Psoas muscle (tissue), 8 donors: ENCODE measurements around the gene MEIOB. TPM values are rescaled to one million over a fixed set of nuclear protein-coding genes. Genes with fewer than 3 reads are reported as not detected.

Source experiments
- ATAC-seq, 4 donors: fragments of 200-7000 bp; cut with Tn5 transposase; one replicate each; pipeline ENCODE4 v1.9.1; 2020; ENCODE audit warnings: moderate library complexity in 3 of 4, mild to moderate bottlenecking in 2 of 4
- DNase-seq, 2 donors: peaks; one replicate each; pipeline ENCODE4 v3.0.0-alpha.2; 2020
- H3K27ac ChIP-seq: fragments of 200-600 bp; one replicate; pipeline ENCODE4 v1.8.0; 2022
- H3K27me3 ChIP-seq, 3 donors: fragments of 200-600 bp in 1 of 3; one replicate each; pipeline versions ENCODE4 v1.6.1 to v1.8.0; 2013 to 2022; ENCODE audit warnings: low read length in 2 of 3, mild to moderate bottlenecking in 2 of 3, moderate library complexity in 1 of 3; ENCODE audit not compliant: insufficient read depth in 3 of 3
- H3K36me3 ChIP-seq, 2 donors: fragments of 200-600 bp in 1 of 2; one replicate each; pipeline versions ENCODE4 v1.6.1 to v1.8.0; 2013 to 2022; ENCODE audit warnings: low read depth in 1 of 2, mild to moderate bottlenecking in 1 of 2, moderate library complexity in 1 of 2; ENCODE audit not compliant: insufficient read depth in 1 of 2
- H3K4me1 ChIP-seq: fragments of 200-600 bp; one replicate; pipeline ENCODE4 v1.8.0; 2022
- H3K4me3 ChIP-seq: fragments of 200-600 bp; one replicate; pipeline ENCODE4 v1.8.0; 2022; ENCODE audit warnings: mild to moderate bottlenecking
- H3K9me3 ChIP-seq: fragments of 200-600 bp; one replicate; pipeline ENCODE4 v1.8.0; 2022
- CTCF ChIP-seq: fragments of 200-600 bp; IDR thresholded peaks from one replicate; pipeline ENCODE4 v1.8.0; 2022; ENCODE audit warnings: antibody characterized with exemption
- WGBS, 3 donors: extraction: QIAGEN DNeasy Blood & Tissue Kit; methylation state at CpG; one replicate each; pipeline versions ENCODE4 v1.1.6 to v1.1.7; 2013; 5-methylcytosine and 5-hydroxymethylcytosine counted together
- intact Hi-C, 2 donors: fragments of 100-400 bp; cut with DNase I; formaldehyde crosslinking; loops; one replicate each; pipeline versions ENCODE4 v1.11.0 to v1.14.2; 2022
- polyA plus RNA-seq, 3 donors: library from polyadenylated mRNA; stranded (reverse); fragments of 200-250 nt; gene quantifications; one replicate each; pipeline ENCODE4 v1.2.3, GENCODE V29; 2013
- total RNA-seq, 4 donors: library from RNA; stranded (reverse); fragmentation: NEBNext Ultra II Directional in 2 of 4; extraction: Animal tissue kit (Norgen Biotek cat#: 25700) in 2 of 4; gene quantifications; one replicate each; pipeline versions ENCODE4 v1.2.1 to v1.2.4, GENCODE V29; 2021 to 2023
- donor health status: healthy with polysubstance abuse.
- donor health status: DM: no; HTN: no; CAD: no; lungs with moderate emphysema.
- donor health status: Bipolar disorder and iron deficiency.
- donor health status: healthy.
- donor health status: DM: yes; HTN: yes; CAD: no.
- donor health status: DM: no; HTN: no; CAD: no.
- donor health status: DM: no; HTN: no; CAD: no.
- donor health status: DM: yes; HTN: yes; CAD: no.

Gene MEIOB
- total and polyA plus RNA-seq, 7 donors = not detected

DNA sequence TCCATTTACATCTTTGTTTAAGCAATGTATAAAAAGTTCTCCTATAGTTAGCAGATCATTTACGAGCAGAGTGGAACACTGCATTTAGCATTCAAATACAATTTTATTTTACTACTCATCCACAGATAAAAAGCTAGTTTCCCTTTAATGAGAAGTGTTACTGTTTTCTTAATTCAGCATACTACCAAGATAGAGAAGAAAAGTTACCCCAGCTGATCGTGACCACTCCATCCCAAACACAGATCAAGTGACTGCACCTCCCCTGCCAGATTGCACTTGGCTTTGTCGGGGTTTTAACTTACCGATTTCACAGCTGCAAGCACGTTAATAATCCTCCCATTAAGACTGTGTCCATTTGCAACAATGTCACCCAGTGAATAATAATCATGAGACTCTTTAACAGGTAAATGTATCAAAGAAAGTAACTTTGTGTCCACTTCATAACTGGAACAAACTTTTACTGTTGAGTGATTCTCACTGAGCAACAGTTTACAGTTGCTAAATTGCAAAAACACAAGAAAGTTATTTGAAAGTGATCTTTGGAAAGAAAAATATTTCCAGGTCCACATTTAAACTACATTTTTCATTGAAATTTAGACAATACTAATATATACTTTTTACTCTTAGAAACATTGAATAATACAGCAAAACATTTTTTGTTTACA is 14.4 kb downstream of the MEIOB start:
- Histone ChIP-seq H3K27ac (no peak overlapping the region), H3K9me3 (no peaks in the 10 kb centered on the region), H3K27me3 (peaks cover 0 to 49% (median 9%) of the 10 kb centered on the region in 3 donors), H3K36me3 (no peaks in the 10 kb centered on the region), H3K4me1 (no peaks in the 10 kb centered on the region), H3K4me3 (no peak overlapping the region)
- intact Hi-C loops = no loop called here
- DNase-seq (no peak), ATAC-seq (no peak)
- TF ChIP-seq CTCF = no peak
- WGBS, 3 donors = 18 to 30% (median 23%) methylated on average over 5 of the region's 5 CpGs

DNA sequence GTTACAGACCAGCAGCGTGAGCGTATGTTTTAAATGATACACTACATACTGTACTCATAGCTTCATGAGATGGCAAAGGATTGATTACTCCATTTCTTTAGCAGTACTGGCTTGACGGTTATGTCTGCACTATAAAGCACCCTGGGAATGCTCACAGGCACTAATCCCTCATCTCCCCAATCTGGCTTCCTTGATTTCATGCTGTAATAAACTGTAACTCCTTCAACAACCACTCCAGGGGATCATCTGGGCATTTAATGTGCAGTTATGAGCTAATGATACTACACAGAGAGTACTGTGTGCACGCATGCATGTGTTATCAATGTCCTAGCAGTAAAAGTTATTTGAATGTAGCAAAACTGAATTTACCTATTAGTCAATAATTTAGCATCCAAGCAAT is 20.2 kb downstream of the MEIOB start:
- H3K4me1 ChIP-seq = no peaks in the 10 kb centered on the region
- H3K36me3 ChIP-seq = no peaks in the 10 kb centered on the region
- no peak overlapping the region for H3K27ac ChIP-seq
- WGBS, 3 donors = 43 to 54% (median 45%) methylated on average over 4 of the region's 4 CpGs
- no peaks in the 10 kb centered on the region for H3K9me3 ChIP-seq
- DNase-seq (no peak), ATAC-seq (no peak)
- no peak overlapping the region for H3K4me3 ChIP-seq
- TF ChIP-seq CTCF = no peak
- intact Hi-C loops = no loop called here
- H3K27me3 ChIP-seq = peaks cover 0 to 8% (median 2%) of the 10 kb centered on the region in 3 donors

GRCh38 chr16:1850981-1851380 is 21.0 kb downstream of the MEIOB start:
- DNase-seq (no peak), ATAC-seq (no peak)
- no peak overlapping the region for H3K4me3 ChIP-seq
- intact Hi-C loops = no loop called here
- no peaks in the 10 kb centered on the region for H3K36me3 ChIP-seq
- 64 to 72% (median 67%) methylated on average over 7 of the region's 7 CpGs for WGBS, 3 donors
- no peaks in the 10 kb centered on the region for H3K4me1 ChIP-seq
- TF ChIP-seq CTCF = no peak
- H3K27me3 ChIP-seq = peaks cover 0 to 8% (median 0%) of the 10 kb centered on the region in 3 donors
- H3K27ac ChIP-seq = no peak overlapping the region
- no peaks in the 10 kb centered on the region for H3K9me3 ChIP-seq

DNA sequence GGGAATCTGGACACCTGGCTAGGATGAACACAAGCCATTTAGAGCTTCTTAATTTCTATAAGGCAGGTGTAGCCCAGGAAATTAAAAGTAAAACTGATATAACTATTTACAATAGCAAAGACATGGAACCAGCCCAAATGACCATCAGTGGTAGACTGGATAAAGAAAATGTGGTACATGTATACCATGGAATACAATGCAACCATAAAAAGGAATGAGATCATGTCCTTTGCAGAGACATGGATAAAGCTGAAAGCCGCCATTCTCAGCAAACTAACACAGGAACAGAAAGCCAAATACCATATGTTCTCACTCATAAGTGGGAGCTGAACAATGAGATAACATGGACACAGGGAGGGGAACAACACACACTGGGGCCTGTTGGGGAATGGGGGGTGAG is 25.5 kb downstream of the MEIOB start:
- TF ChIP-seq CTCF = no peak
- no peaks in the 10 kb centered on the region for H3K4me1 ChIP-seq
- no peak overlapping the region for H3K4me3 ChIP-seq
- DNase-seq (no peak), ATAC-seq (no peak)
- H3K27ac ChIP-seq = no peak overlapping the region
- WGBS, 3 donors = 63 to 76% (median 75%) methylated on average over 1 of the region's 1 CpG
- no peaks in the 10 kb centered on the region for H3K36me3 ChIP-seq
- no peaks in the 10 kb centered on the region for H3K9me3 ChIP-seq
- H3K27me3 ChIP-seq = no peaks in the 10 kb centered on the region
- intact Hi-C loops = no loop called here

- Histone ChIP-seq H3K36me3 (no peaks in the 10 kb centered on the region), H3K9me3 (no peaks in the 10 kb centered on the region), H3K4me1 (no peaks in the 10 kb centered on the region), H3K4me3 (no peak overlapping the region), H3K27ac (no peak overlapping the region), H3K27me3 (no peaks in the 10 kb centered on the region)
- DNase-seq = no peak
- no peak for TF ChIP-seq CTCF
- intact Hi-C loops = no loop called here
- no peak for ATAC-seq
- WGBS, 3 donors = 49 to 57% (median 56%) methylated on average over 4 of the region's 4 CpGs
Measured at GRCh38 chr16:1845985-1846384, 26.0 kb downstream of the MEIOB start.
